CD4-positive, alpha-beta T cell (primary cell): ENCODE measurements around the gene NT5DC3. TPM values are rescaled to one million over a fixed set of nuclear protein-coding genes. Genes with fewer than 3 reads are reported as not detected.

Source experiments
- ATAC-seq: fragments of 200-7000 bp; cut with Tn5 transposase; one replicate; pipeline ENCODE4 v1.10.0; 2022; ENCODE audit warnings: mild to moderate bottlenecking; ENCODE audit not compliant: poor library complexity
- CTCF ChIA-PET: fragments of 350-600 bp; sonication (Branson Sonifier 250); formaldehyde crosslinking; loops from one replicate; lab custom pipeline; 2021; ENCODE audit warnings: antibody characterized with exemption, inconsistent platforms; lab: Charles Lee
- POLR2A ChIA-PET: fragments of 350-600 bp; sonication (Branson Sonifier 250); formaldehyde crosslinking; loops from one replicate; lab custom pipeline; 2021; ENCODE audit warnings: antibody characterized with exemption, inconsistent platforms; lab: Charles Lee
- DNase-seq, 14 experiments: peaks; one replicate each; pipeline ENCODE4 v3.0.0-alpha.2; 2013 to 2020; ENCODE audit warnings: mixed read lengths in 2 of 14
- H3K27ac ChIP-seq, 2 donors: one replicate each; pipeline versions ENCODE4 v1.5.1 to v1.7.0; 2013; ENCODE audit warnings: low read length in 2 of 2, low read depth in 1 of 2, mild to moderate bottlenecking in 1 of 2
- H3K27me3 ChIP-seq, 2 experiments: 1 replicate in 1 of 2; 2 replicates in 1 of 2; pipeline versions ENCODE4 v1.6.1 to v1.7.0; 2013; ENCODE audit warnings: low read length in 2 of 2, control low read depth in 1 of 2, mild to moderate bottlenecking in 1 of 2, moderate library complexity in 1 of 2; ENCODE audit not compliant: insufficient read depth in 2 of 2, control insufficient read depth in 1 of 2
- H3K36me3 ChIP-seq: one replicate; pipeline ENCODE4 v1.6.1; 2013; ENCODE audit warnings: low read length, control low read depth; ENCODE audit not compliant: insufficient read depth
- H3K4me1 ChIP-seq: one replicate; pipeline ENCODE4 v1.6.1; 2013; ENCODE audit warnings: low read length, control low read depth; ENCODE audit not compliant: insufficient read depth
- H3K4me3 ChIP-seq: one replicate; pipeline ENCODE4 v1.5.1; 2013; ENCODE audit warnings: mild to moderate bottlenecking, low read length, moderate library complexity
- H3K9me3 ChIP-seq, 2 experiments: 1 replicate in 1 of 2; 2 replicates in 1 of 2; pipeline versions ENCODE4 v1.6.1 to v1.7.0; 2013; ENCODE audit warnings: low read length in 2 of 2, mild to moderate bottlenecking in 2 of 2, control low read depth in 1 of 2, moderate library complexity in 1 of 2; ENCODE audit not compliant: control insufficient read depth in 1 of 2, insufficient read depth in 1 of 2
- H3K27ac Mint-ChIP-seq: one replicate; pipeline ENCODE4 v1.8.0; 2020; ENCODE audit warnings: mixed read lengths
- H3K27me3 Mint-ChIP-seq: one replicate; pipeline ENCODE4 v1.8.0; 2021; ENCODE audit warnings: mixed read lengths
- H3K36me3 Mint-ChIP-seq: one replicate; pipeline ENCODE4 v1.8.0; 2021; ENCODE audit warnings: low read depth, mixed read lengths
- H3K4me1 Mint-ChIP-seq: one replicate; pipeline ENCODE4 v1.8.0; 2021; ENCODE audit warnings: low read depth, mixed read lengths
- H3K4me3 Mint-ChIP-seq: one replicate; pipeline ENCODE4 v1.8.0; 2020; ENCODE audit warnings: mild to moderate bottlenecking, mixed read lengths
- H3K9me3 Mint-ChIP-seq: one replicate; pipeline ENCODE4 v1.8.0; 2020; ENCODE audit warnings: mixed read lengths
- intact Hi-C, 2 experiments: fragments of 100-400 bp; cut with DNase I in 1 of 2; cut with micrococcal nuclease in 1 of 2; formaldehyde crosslinking; loops; one replicate each; pipeline versions ENCODE4 v1.15.1 to v1.9.0; 2023 to 2025; cut with DNase I, micrococcal nuclease
- total RNA-seq, 174 experiments: library from RNA in 2 of 174; stranded (reverse) in 2 of 174; gene quantifications; one replicate each; pipeline ENCODE4 v1.2.3 and lab custom pipeline; 2021 to 2026
- TF ChIP-seq, protein P1 (sequence below): fragments of 200-600 bp; IDR thresholded peaks from one replicate; pipeline ENCODE4 v1.8.0; 2022; ENCODE audit warnings: antibody characterized with exemption, mild to moderate bottlenecking

Gene NT5DC3
- total RNA-seq, 2 experiments from 2014 or later, result 3.5 to 4.0 TPM

GRCh38 chr12:103779410-103780092, 61.5 kb downstream of the NT5DC3 start:
- no peak for DNase-seq
- no peak for ATAC-seq
- no peak overlapping the region for H3K27ac ChIP-seq
- no peak overlapping the region for H3K4me3 ChIP-seq
- POLR2A ChIA-PET, result no interaction called here
- H3K36me3 ChIP-seq, result peaks cover 11% of the 10 kb centered on the region
- H3K4me1 ChIP-seq, result no peaks in the 10 kb centered on the region
- no peaks in the 10 kb centered on the region for H3K9me3 ChIP-seq
- CTCF ChIA-PET, result no interaction called here
- Mint-ChIP-seq H3K36me3 (peaks cover 83% of the 10 kb centered on the region), H3K9me3 (no peaks in the 10 kb centered on the region), H3K4me1 (no peaks in the 10 kb centered on the region), H3K27me3 (no peaks in the 10 kb centered on the region), H3K4me3 (no peak overlapping the region), H3K27ac (no peak overlapping the region)
- intact Hi-C loops, result no loop called here
- TF ChIP-seq, protein P1, sequence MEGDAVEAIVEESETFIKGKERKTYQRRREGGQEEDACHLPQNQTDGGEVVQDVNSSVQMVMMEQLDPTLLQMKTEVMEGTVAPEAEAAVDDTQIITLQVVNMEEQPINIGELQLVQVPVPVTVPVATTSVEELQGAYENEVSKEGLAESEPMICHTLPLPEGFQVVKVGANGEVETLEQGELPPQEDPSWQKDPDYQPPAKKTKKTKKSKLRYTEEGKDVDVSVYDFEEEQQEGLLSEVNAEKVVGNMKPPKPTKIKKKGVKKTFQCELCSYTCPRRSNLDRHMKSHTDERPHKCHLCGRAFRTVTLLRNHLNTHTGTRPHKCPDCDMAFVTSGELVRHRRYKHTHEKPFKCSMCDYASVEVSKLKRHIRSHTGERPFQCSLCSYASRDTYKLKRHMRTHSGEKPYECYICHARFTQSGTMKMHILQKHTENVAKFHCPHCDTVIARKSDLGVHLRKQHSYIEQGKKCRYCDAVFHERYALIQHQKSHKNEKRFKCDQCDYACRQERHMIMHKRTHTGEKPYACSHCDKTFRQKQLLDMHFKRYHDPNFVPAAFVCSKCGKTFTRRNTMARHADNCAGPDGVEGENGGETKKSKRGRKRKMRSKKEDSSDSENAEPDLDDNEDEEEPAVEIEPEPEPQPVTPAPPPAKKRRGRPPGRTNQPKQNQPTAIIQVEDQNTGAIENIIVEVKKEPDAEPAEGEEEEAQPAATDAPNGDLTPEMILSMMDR, result no peak
- H3K27me3 ChIP-seq, result no peaks in the 10 kb centered on the region

DNA sequence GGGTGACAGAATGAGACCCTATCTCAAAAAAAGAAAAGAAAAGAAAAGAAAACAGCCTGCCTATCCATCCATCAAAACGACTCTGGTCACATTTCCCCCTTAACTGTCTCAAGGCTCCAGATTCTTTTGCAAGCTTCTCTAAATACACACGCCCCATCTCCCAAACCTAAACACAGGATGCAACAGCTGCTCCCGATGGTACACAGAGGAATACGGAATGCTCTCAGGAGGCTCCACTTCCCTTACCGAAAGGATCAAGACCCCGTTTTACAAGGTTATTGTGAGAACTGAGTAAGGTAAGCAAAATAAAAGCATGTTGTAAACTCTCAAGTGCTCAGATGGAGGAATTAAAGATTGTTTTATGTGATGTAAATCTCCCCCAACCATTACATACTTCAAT, 62.3 kb downstream of the NT5DC3 start:
- DNase-seq (no peak), ATAC-seq (no peak)
- H3K27ac Mint-ChIP-seq, result no peak overlapping the region
- H3K36me3 Mint-ChIP-seq, result peaks cover 75% of the 10 kb centered on the region
- no peaks in the 10 kb centered on the region for H3K9me3 Mint-ChIP-seq
- Histone ChIP-seq H3K9me3 (no peaks in the 10 kb centered on the region), H3K27ac (no peak overlapping the region), H3K4me3 (no peak overlapping the region), H3K36me3 (peaks cover 8% of the 10 kb centered on the region), H3K27me3 (no peaks in the 10 kb centered on the region), H3K4me1 (no peaks in the 10 kb centered on the region)
- intact Hi-C loops, result no loop called here
- ChIA-PET CTCF (no interaction called here), POLR2A (no interaction called here)
- H3K4me1 Mint-ChIP-seq, result no peaks in the 10 kb centered on the region
- no peak overlapping the region for H3K4me3 Mint-ChIP-seq
- TF ChIP-seq, protein P1, result no peak
- H3K27me3 Mint-ChIP-seq, result no peaks in the 10 kb centered on the region

DNA sequence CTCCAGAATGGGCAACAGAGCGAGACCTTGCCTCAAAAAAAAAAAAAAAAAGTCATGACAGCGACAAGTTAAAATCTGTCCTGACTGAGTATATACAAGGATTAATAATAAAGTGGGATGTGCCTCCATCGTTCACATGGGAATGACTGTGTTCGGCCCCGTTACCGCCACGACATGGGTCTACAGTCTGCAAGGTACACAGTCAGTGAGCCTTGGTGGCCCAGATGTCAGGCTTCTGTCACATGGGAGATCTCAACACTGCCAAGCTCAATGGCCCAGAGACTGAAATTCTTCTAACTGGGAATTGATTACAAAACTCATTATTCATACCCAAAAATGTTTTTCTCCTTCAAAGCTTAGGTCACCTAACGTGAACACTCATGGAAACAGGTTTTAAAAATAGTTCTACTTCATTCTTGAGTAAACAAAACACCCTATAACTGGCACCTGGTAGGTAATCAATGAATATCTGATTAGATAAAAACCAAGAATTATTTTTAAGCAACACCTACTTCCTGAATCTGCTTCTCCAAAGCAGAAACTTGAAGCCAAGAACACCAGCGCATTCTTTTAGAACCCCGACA, 66.0 kb downstream of the NT5DC3 start:
- no peaks in the 10 kb centered on the region for H3K9me3 ChIP-seq
- POLR2A ChIA-PET, result no interaction called here
- intact Hi-C loops, result no loop called here

More for the DNA sequence above, 66.0 kb downstream of the NT5DC3 start:
- Mint-ChIP-seq H3K9me3 (no peaks in the 10 kb centered on the region), H3K36me3 (peaks cover 50% of the 10 kb centered on the region), H3K4me3 (no peak overlapping the region), H3K4me1 (no peaks in the 10 kb centered on the region), H3K27ac (no peak overlapping the region), H3K27me3 (no peaks in the 10 kb centered on the region)
- TF ChIP-seq, protein P1, result no peak
- Histone ChIP-seq H3K4me1 (no peaks in the 10 kb centered on the region), H3K36me3 (peaks cover 8% of the 10 kb centered on the region), H3K4me3 (no peak overlapping the region), H3K27me3 (no peaks in the 10 kb centered on the region), H3K27ac (no peak overlapping the region)
- ATAC-seq (no peak), DNase-seq (no peak)
- CTCF ChIA-PET, result no interaction called here
